Cerebellar cortex (tissue), 1 donor: Measurements from ENCODE around the gene ETS1.

Experiments used
- DNase-seq: peaks from one replicate; pipeline ENCODE4 v3.0.0-alpha.2; 2015; ENCODE audit warnings: low spot score

Gene ETS1

GRCh38 chr11:128594226-128594625 is 6.9 kb upstream of the ETS1 start:
- DNase-seq, result no peak

- no peak for DNase-seq
Observed at GRCh38 chr11:128593281-128593680, 5.9 kb upstream of the ETS1 start.

- DNase-seq, result no peak
Observed at GRCh38 chr11:128592454-128592853, 5.1 kb upstream of the ETS1 start.

- DNase-seq, result no peak
Observed at GRCh38 chr11:128590587-128590986, 3.2 kb upstream of the ETS1 start.

- DNase-seq, result no peak
Observed at GRCh38 chr11:128589998-128590397, 2.6 kb upstream of the ETS1 start.

GRCh38 chr11:128588093-128588492 is 735 bp upstream of the ETS1 start:
- DNase-seq, result no peak

- DNase-seq, result no peak
Observed at GRCh38 chr11:128586689-128587088, 669 bp downstream of the ETS1 start.

GRCh38 chr11:128585498-128586238 is 1.7 kb downstream of the ETS1 start:
- DNase-seq, result no peak

- no peak for DNase-seq
Observed at GRCh38 chr11:128584253-128584652, 3.1 kb downstream of the ETS1 start.

- no peak for DNase-seq
Observed at GRCh38 chr11:128582496-128583366, 4.6 kb downstream of the ETS1 start.

GRCh38 chr11:128581561-128582272 is 5.6 kb downstream of the ETS1 start:
- no peak for DNase-seq

GRCh38 chr11:128580612-128581011 is 6.7 kb downstream of the ETS1 start:
- no peak for DNase-seq

GRCh38 chr11:128579798-128580504 is 7.4 kb downstream of the ETS1 start:
- DNase-seq, result no peak

GRCh38 chr11:128576555-128576954 is 10.8 kb downstream of the ETS1 start:
- no peak for DNase-seq

- no peak for DNase-seq
Observed at GRCh38 chr11:128575961-128576350, 11.4 kb downstream of the ETS1 start.

- DNase-seq, result no peak
Observed at GRCh38 chr11:128575174-128575960, 12.0 kb downstream of the ETS1 start.

- DNase-seq, result no peak
Observed at GRCh38 chr11:128574576-128575011, 12.8 kb downstream of the ETS1 start.

GRCh38 chr11:128573638-128574037 is 13.7 kb downstream of the ETS1 start:
- DNase-seq, result no peak

- no peak for DNase-seq
Observed at GRCh38 chr11:128572965-128573364, 14.4 kb downstream of the ETS1 start.

- no peak for DNase-seq
Observed at GRCh38 chr11:128570632-128571031, 16.7 kb downstream of the ETS1 start.

GRCh38 chr11:128569291-128569690 is 18.1 kb downstream of the ETS1 start:
- DNase-seq, result no peak
